ENCODE results near the gene LAYN. TPM values are rescaled to one million over a fixed set of nuclear protein-coding genes. Genes with fewer than 3 reads are reported as not detected.
A peak's percentile ranks its signal among the peaks of the same experiment; 100 is the strongest.

The LAYN gene
- polyA plus RNA-seq (ENCODE audit: insufficient read length in 4 of 4): 1 to 10 TPM; 7.3 to 8.0 (median 7.5) TPM

DNA sequence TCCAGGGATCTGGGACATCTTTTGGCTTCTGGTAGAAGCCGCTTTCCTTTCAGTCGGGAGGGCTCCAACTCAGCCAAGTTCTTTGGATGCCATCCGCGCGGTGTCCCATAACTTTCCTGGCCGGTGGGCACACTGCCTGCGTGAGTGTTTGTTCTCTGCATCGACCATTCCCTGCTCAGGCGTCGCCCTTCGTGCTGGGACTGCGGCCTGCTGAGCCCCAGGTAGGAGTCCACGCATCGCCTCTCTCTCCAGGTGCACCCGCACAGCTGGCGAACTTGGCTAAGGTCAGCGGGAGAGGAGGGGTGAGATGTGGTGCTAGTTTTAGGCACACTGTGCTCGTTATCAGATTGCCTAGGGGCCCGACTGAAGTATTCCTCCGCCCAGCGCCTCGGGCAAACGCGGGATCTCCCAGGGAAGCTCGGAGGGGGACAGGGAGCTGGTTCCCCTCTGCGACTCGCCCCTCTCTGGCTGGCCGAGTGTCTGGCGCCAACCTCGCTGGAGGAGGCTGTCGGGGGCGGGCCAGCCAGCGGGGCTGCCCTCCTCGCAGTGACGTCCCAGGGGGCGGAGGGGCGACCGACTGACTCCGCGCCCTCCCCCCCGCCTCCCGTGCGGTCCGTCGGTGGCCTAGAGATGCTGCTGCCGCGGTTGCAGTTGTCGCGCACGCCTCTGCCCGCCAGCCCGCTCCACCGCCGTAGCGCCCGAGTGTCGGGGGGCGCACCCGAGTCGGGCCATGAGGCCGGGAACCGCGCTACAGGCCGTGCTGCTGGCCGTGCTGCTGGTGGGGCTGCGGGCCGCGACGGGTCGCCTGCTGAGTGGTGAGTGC lies at the start of gene LAYN:
LAYN (plus strand) TSS at position 607 of the 823 bp plus-strand sequence; CDS start at position 731, 124 bp downstream.
- peak in 1 of 4 donors; percentile 28 for DNase-seq (ENCODE audit: low read depth in 4 of 4, low spot score in 2 of 4)

DNA sequence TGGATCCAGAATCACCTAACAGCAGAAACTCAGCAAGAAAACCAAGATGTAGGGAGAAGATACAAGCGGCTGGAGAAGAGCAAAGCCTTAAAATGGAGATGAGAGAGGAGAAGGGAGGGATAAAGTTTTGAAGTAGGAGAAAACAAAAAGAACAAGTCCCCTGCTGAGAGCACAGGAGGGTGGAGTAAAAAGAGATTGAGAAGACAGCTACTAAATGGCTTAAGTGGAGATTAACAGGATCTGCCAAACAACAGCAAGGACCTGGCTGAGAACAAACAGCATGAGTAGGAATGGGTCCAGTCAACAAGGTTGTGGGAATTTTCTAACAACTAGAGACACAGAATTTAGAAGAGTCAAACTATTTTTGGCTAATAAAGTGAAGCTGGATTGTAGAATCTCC lies 46.5 kb upstream of the LAYN start:
- DNase-seq (ENCODE audit: low read depth in 4 of 4, low spot score in 2 of 4): no peak

DNA sequence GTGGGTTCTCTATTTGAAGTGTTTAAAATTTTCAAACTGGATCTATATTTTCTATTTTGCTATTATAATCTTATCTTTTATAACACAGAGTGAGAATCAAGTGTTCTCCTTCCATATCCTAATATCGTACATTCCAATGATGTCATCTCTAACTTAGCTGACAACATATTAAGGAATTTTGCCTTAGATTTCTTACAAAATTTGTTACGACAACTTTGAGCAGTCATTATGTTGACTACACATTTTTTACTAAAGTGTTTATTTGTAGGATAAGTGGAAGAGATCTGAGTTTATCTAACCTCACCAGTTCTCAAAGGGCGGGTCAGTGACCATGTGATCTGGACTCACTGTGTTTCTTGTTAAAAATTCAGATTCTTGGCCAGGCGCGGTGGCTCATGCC lies 41.0 kb upstream of the LAYN start:
- no peak for DNase-seq (ENCODE audit: low read depth in 4 of 4, low spot score in 2 of 4)

DNA sequence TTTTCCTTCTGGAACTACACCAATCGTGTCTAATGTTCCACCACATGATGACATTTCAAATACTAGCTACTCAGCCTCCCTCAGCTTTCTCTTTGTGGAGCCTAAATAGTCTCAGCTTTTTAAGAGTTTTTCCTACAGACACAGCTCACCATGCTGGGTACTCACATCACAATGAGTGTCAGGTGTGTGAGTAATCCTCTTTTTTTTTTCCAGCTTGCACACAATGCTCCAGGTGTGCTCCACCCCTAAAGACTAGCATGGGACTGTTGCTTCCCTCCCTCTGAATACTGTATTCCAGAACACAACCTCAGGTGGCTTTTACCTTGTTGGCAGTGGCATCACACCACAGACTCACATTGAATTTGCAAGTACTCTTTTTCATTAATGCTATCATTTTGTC lies 40.0 kb upstream of the LAYN start:
- DNase-seq (ENCODE audit: low read depth in 4 of 4, low spot score in 2 of 4): no peak

DNA sequence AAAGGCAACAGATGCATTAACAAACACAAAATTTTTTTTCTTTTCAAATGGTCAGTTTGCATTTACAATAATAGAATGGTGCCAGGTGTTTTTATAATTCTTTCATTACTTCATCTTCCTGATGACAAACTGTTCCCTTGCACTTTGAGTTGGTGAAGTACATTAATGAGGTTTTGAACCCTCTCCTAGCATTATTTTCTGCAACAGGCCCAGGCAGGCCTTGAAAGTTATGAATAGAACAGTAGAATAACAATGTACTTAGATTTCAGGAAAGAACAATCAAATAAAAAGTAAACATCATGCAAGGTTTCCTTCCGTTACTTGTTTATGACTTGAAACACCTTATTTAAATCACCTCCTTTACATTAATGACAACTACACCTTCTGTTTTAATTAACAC lies 37.9 kb upstream of the LAYN start:
- DNase-seq (ENCODE audit: low read depth in 4 of 4, low spot score in 2 of 4): no peak

DNA sequence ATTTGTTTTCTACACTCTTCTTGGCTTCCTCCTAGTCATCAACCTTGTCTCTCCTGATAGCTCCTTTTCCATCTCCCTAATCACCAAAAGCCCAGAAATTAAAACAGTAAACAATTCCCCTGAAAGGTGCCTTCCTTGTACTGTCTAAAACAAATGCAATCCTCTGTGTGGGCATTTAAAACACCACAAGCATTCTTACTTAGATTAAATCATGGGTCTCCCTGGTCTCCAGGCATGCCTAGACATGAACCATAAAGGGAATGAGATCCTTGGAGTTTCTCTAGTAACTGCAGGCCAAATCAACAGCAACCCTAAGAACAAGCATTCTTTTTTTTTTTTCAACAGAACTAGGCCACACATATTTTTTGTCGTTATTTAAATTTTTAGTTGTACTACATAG lies 30.2 kb upstream of the LAYN start:
- no peak for DNase-seq (ENCODE audit: low read depth in 4 of 4, low spot score in 2 of 4)

DNA sequence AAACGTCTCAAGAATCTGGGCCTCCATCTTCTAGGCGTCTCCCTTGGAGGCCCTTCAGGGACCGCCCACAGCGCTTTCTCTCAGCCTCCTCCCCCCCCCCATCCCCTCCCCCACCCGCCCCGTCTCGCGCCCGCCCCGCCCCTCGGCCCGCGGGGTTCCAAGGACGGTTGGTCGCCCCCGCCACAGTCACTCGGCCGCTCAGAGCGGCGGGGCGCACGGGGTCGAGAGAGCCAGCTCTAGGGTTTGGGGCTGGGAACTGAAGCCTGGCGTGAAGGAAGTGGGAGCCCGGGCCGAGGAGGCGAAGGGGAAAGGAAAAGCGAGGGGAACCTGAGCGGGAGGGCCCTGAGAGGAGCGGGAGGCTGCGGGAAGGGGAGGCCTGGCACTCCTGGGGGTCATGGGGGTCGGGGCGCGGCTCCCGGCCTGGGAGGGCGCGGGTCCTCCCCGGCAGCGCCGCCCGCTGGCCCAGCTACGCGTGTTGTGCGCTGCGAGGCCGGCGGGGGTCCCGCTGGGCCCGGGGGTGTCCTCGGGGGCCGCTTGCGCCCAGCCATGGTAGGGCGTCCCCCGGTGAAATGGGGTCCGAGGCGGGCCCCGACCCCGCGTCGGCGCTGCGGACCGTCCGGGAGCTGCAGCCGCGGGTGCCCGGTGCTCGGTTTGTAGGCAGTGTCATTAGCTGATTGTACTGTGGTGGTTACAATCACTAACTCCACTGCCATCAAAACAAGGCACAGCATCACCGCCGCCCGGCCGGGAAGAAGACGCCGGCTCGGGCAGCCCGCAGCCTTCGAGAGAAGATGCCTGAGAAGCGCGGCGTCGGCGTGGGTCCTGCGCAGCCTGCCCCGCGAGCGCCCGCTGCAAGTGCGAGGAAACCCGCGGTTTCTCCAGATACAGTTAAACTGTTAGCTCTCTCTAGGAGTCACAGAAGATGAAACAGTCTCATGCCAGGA lies 28.0 kb upstream of the LAYN start, which contains the start of gene BTG4:
BTG4 (minus strand) TSS at position 91 of the 944 bp plus-strand sequence. CDS start 13,610 bp downstream, outside the sequence.
- DNase-seq (ENCODE audit: low read depth in 4 of 4, low spot score in 2 of 4): no peak

- DNase-seq (ENCODE audit: low read depth in 4 of 4, low spot score in 2 of 4): peak in 1 of 4 donors; percentile 15
Measured at GRCh38 chr11:111513240-111513605, 27.3 kb upstream of the LAYN start.

DNA sequence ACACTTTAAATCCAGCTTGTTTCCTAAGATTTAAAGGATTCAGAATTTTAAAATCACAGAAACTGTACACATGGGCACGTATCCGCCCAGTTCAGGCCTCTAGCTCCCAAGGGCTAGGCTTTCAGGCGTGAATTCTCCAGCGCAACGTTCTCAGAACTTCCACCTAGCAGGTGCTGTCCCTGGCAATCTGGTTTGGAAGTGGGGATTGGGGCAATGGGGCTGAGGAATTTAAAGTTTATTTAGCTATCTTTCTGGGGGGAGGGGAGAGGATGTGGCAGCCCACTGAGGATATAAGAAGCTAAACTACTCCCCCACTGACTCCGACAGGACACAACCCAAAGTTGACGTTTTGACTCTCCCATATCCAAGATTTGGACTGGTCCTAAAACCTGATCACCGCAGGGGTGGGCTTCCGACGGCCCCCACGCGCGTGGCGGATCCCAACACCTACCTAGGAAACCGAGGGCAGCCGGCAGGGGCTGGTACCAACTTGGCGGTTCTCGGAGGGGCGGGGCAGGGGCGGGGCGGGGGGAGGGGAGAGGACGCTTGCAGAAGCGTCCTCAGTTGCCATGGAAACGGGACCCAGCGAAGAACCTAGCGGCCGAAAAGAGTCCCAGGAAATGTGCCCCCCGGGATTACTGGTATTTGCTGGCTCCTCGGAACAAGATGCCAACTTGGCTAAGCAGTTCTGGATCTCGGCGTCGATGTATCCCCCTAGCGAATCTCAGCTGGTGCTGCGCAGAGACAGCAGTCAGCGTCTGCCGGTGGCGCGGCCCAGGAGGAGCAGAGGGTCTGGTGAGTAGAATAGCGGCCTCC lies 26.1 kb upstream of the LAYN start, which contains the start of gene HOATZ:
HOATZ (plus strand) TSS at position 563 of the 816 bp plus-strand sequence; CDS start at position 570, 7 bp downstream.
- DNase-seq (ENCODE audit: low read depth in 4 of 4, low spot score in 2 of 4): no peak

DNA sequence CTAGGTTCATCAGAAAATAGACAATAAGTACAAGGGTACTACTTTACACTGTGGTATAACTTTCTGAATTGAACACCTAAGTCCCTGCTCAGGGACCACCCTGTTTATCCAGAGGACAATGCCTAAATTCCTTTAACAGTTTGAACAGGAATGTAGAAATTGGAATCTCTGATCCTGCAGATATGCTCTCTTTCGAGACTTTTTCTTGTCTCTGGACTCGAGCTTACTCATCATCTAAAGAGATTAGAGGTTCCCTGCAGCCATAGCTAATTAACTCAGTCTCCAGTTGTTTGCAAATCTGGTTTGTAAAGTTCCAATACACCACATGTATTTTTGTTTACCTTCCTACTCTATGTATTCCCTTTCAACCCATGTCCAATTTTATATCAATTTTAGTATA lies 24.9 kb upstream of the LAYN start:
- no peak for DNase-seq (ENCODE audit: low read depth in 4 of 4, low spot score in 2 of 4)

DNA sequence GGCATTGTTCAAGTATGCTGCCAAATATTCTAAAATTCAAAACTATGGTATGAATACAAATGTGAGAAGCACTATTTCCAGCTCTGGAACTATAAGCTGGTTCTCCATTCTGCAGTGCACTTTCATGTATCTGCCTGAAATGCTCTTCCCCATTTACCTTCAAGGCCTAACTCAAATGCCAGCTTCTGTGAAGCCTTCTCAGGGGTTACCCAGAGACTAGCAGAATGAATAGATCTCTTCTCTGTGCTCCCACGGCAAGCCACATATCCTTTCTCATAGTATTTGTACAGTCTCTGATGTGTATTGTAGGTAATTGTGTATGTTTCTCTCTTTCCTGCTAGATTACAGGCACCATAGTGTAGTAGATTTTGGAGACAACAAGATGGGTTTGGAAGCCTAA lies 21.9 kb upstream of the LAYN start:
- no peak for DNase-seq (ENCODE audit: low read depth in 4 of 4, low spot score in 2 of 4)

- DNase-seq (ENCODE audit: low read depth in 4 of 4, low spot score in 2 of 4): no peak
Measured at GRCh38 chr11:111520560-111520959, 20.0 kb upstream of the LAYN start.

DNA sequence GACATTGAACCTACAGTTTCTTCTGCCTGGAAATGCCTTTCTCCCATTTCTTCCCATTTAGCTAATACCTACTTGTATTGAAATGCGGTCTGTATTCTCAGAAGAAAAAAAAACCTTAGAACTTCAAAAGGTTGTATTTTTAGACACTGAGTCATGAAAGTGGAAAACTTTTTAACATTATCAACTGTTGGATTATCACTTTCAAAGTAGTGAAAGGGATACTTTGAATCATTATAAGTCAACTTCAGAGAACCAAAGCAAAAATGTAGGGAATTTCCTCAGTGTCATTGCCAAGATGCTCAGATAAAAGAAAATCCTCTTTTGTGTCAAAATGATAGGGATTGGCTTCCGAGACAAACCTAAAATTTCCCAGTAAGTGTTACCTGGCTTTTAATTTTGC lies 19.4 kb upstream of the LAYN start:
- no peak for DNase-seq (ENCODE audit: low read depth in 4 of 4, low spot score in 2 of 4)

DNA sequence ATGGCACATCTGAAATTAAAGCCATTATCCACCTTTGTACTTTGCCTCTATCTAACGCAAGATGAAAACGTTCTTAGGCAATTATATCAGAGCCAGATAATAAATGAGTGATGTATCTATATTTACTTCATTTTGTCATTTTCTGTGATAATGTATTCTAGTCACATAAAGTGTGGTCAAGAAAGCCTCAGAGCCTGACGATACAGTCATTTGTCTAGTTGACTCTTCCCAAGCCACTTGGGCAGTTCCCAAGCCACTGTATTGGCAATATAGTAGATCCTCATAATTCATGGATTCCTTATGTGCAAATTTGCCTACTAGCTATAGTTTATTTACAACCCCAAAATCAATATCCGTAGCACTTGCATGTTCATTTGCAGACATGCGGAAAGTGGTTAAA lies 18.1 kb upstream of the LAYN start:
- no peak for DNase-seq (ENCODE audit: low read depth in 4 of 4, low spot score in 2 of 4)

DNA sequence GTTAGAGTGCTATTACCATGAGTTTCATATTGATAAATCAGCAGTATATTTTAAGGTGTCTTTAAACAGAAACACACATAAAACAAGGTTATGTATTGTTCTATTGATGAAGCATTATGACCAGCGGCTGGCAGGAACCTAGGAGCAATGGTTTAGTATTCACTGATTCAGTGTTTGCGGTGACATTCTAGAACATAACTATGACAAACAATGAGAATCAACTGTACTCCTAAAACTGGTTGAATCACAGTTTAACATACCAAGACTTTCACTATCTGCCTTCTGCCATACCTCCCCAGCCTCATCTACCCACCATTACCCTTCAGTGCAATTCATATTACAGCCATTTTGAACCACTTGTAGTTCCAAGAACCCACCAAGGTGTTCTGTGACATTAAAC lies 17.2 kb upstream of the LAYN start:
- no peak for DNase-seq (ENCODE audit: low read depth in 4 of 4, low spot score in 2 of 4)

DNA sequence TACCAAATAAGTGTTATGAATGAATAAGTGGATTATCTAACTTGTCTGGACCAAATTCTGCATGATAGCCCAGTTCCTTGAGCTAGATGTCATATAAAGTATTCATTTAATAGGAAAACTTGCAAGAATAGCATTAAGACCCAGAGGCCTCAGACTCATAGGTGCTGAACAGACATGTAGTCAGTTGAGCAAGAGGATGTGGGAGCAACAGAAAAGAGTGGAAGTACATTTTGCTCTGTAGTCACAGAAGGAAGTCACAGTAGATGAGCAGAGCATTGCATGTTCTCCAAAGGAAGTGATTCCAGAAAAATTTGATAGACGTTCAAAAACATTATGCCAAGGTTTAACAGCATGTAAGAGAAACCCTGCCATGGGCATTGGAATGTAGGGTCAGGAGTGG lies 16.5 kb upstream of the LAYN start:
- DNase-seq (ENCODE audit: low read depth in 4 of 4, low spot score in 2 of 4): no peak

DNA sequence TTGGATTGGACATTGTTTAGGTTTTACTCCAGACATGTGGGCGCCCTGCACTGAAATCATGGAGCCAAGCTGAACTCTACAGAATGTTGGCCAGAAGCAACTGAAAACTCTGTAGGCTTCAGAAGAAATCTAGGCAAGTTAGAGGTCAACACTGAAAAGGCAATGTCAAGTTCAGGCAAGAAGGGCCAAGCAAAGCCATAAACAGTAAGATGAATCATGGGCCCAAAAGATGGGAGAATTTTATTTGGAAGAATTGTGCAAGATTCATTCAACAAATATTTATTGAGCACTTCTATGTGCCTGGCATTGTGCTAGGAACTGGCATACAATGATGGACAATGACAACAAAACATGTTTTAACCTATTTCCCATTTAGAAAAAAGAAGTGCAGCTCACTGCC lies 15.1 kb upstream of the LAYN start:
- DNase-seq (ENCODE audit: low read depth in 4 of 4, low spot score in 2 of 4): no peak

DNA sequence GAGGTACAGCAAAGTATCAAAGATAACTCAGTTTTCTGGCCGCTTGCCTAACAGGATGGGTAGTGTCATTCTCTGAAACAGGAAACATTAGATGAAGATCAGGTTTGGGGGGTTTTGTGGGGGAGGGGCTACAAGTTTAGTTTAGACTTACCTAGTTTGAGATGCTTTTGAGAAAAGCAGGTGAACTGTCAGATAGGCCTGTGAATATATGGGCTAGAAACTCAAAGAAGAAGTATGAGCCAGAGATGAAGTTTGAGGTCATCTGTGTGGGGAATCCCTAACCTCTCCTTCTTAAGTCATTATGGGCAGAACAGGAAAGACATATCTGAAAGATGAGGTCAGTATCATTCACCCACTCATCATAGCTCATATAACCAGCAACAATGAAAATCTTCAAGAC lies 14.0 kb upstream of the LAYN start:
- DNase-seq (ENCODE audit: low read depth in 4 of 4, low spot score in 2 of 4): no peak

GRCh38 chr11:111527279-111527678 lies 13.2 kb upstream of the LAYN start:
- DNase-seq (ENCODE audit: low read depth in 4 of 4, low spot score in 2 of 4): no peak

DNA sequence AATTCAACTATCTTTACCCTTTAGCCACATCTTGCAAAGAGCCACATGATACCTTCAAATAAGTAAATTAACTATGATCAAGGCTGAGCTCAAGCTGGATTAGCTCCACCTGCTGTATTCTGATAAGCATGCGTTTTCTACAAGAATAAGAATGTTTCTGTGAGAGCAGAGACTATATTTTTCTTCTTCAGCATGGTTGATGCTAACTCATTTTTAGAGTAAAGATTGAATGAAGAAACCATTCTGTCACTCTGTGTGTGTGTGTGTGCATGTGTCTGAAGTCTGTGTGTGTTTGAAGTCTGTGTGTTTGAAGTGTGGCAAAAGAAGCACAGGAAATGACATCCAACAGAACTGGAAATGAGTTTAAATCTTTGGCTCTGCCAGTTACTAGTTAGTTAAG lies 12.0 kb upstream of the LAYN start:
- no peak for DNase-seq (ENCODE audit: low read depth in 4 of 4, low spot score in 2 of 4)

DNA sequence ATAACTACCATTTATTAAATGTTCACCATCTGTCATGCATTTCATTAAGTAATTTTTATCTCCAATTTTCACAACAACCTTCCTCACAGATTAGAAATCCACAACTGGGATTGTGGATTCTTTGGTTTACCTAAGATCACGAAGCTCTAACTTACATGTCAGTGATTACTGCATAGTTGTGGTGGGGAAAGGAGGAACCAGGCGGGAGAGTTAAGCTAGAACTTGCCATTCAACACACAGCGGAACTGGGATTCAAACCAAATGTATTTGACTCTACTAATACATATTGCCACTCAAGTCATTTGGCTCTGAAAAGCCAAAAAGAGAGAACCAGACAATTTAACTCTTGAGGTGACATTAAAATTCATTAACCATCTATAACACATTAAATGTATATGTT lies 10.4 kb upstream of the LAYN start:
- DNase-seq (ENCODE audit: low read depth in 4 of 4, low spot score in 2 of 4): no peak

Data from left renal cortex interstitium (tissue), 4 donors.